Muscle of leg (tissue), 11 donors: Measurements from ENCODE around the gene SELENOI. TPM values are rescaled to one million over a fixed set of nuclear protein-coding genes. Genes with fewer than 3 reads are reported as not detected.

Experiments used
- DNase-seq: peaks from one replicate; pipeline ENCODE4 v3.0.0; 2013
- H3K27ac ChIP-seq: one replicate; pipeline ENCODE4 v1.5.1; 2013; ENCODE audit warnings: mild to moderate bottlenecking, low read length, control low read depth
- H3K27me3 ChIP-seq: one replicate; pipeline ENCODE4 v1.6.1; 2013; ENCODE audit warnings: low read length; ENCODE audit not compliant: control insufficient read depth, insufficient read depth
- H3K36me3 ChIP-seq: one replicate; pipeline ENCODE4 v1.6.1; 2013; ENCODE audit warnings: low read length; ENCODE audit not compliant: control insufficient read depth, insufficient read depth
- H3K4me1 ChIP-seq: one replicate; pipeline ENCODE4 v1.6.1; 2013; ENCODE audit warnings: low read length; ENCODE audit not compliant: control insufficient read depth, insufficient read depth
- H3K4me3 ChIP-seq: one replicate; pipeline ENCODE4 v1.5.1; 2013; ENCODE audit warnings: low read length, control low read depth
- H3K9me3 ChIP-seq: replicated peaks from 2 replicates; pipeline ENCODE4 v1.6.1; 2013; ENCODE audit warnings: low read depth, low read length; ENCODE audit not compliant: control insufficient read depth
- WGBS: methylation state at CpG from one replicate; pipeline ENCODE4 v1.1.5; 2013; ENCODE audit warnings: missing lambda C conversion rate; ENCODE audit not compliant: insufficient coverage; 5-methylcytosine and 5-hydroxymethylcytosine counted together
- polyA plus RNA-seq, 8 donors: library from polyadenylated mRNA; unstranded; fragments of 120-200 nt; gene quantifications; one replicate each; pipeline versions ENCODE4 v1.2.1 to v1.2.3, GENCODE V29; 2013; ENCODE audit warnings: inconsistent platforms in 1 of 8, low replicate concordance in 1 of 8; ENCODE audit not compliant: insufficient read length in 8 of 8, insufficient read depth in 1 of 8
- total RNA-seq: library from RNA; stranded (reverse); fragments of 120-200 nt; gene quantifications from one replicate; pipeline ENCODE4 v1.2.4, GENCODE V29; 2013

The SELENOI gene
- total and polyA plus RNA-seq, 9 donors, result 8.4 to 11.9 (median 9.3) TPM

DNA sequence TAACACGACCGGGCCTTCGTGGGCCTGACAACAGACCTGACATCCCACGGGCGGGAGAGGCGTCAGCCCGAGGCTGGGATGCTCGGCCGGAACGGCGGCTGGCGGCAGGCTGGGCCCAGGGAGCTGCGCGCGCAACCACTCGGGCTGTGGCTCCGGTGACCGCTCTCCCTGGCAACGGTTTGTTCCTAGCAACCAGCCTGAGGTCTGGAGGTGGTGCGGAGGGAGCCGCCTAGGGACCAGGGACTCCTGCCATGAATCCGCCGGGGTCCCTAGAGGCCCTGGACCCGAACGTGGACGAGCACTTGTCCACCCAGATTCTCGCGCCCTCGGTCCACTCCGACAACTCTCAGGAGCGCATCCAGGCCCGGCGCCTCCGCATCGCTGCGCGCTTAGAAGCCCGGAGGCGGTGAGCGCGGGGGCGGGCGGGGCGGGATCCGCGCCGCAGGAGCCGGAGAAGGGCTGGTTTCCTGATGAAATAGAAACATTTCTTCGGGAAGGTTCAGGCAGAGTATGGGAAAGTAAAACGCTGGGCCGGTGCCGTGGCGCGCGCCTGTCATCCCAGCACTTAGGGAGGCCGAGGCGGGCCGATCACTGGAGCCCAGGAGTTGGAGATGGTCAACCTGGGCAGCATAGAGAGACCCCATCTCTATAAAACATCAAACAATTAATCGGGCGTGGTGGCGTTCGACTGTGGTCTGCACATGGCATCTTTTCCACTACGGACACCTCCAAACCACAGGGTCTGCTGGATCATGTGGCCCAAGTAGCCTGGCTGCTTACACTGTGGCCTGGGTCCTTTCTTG, 56.0 kb downstream of the SELENOI start, which contains the start of gene DRC1:
Gene DRC1, plus strand, starts transcription at position 182 of the 803 bp plus-strand sequence. Its CDS starts 70 bp downstream, at position 252.
- 10% methylated on average over 48 of the region's 63 CpGs for WGBS
- peak; percentile 76 for DNase-seq
- H3K4me3 ChIP-seq, result peak within 1 kb of the TSS; percentile 37
- no peaks in the 10 kb centered on the region for H3K9me3 ChIP-seq
- no peaks in the 10 kb centered on the region for H3K36me3 ChIP-seq
- H3K4me1 ChIP-seq, result peaks cover 2% of the 10 kb centered on the region
- H3K27ac ChIP-seq, result no peak within 1 kb of the TSS
- H3K27me3 ChIP-seq, result peaks cover 3% of the 10 kb centered on the region

DNA sequence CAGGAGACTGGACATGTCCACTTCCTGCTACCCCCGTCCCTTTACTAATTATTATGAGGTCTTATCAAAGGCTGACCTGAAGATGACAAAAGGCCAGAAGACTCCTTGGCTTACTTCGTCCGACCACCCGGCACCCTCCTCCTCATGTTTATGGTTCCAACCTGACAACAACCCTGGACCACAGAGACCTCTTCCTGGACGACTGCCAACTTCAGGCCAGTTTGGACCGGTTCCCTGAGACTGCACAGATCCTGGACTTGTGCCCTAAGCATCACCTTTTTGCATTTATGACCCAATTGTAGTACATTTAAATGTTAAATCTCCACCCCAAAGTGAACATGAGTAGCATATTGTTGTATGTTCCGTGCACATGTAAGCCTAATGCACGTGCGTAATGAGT, 61.6 kb downstream of the SELENOI start:
- H3K9me3 ChIP-seq, result no peaks in the 10 kb centered on the region
- H3K27ac ChIP-seq, result no peak overlapping the region
- no peaks in the 10 kb centered on the region for H3K36me3 ChIP-seq
- H3K4me3 ChIP-seq, result no peak overlapping the region
- no peaks in the 10 kb centered on the region for H3K4me1 ChIP-seq
- no peak for DNase-seq
- H3K27me3 ChIP-seq, result no peaks in the 10 kb centered on the region
- WGBS, result 76% methylated on average over 6 of the region's 9 CpGs

DNA sequence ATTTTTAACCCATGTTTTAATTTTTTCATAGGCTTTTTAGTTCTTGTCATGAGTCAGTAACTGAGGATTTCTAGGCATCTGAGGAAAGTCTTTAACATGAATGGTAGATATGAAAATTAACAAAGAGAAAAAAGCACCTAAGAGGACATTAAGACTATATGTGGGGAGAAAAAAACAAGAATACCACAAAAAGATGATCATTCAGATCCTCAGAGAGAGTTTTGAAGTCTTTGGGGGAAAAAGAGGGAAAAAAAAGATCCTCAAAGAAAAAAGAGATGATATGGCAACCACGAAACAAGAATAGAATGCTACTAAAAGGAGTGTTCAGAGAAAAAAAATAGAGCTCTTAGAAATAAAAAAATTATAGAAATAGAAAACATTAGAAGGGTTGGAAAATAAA, 63.8 kb downstream of the SELENOI start:
- Histone ChIP-seq H3K36me3 (no peaks in the 10 kb centered on the region), H3K9me3 (no peaks in the 10 kb centered on the region), H3K27ac (no peak overlapping the region), H3K27me3 (no peaks in the 10 kb centered on the region), H3K4me1 (no peaks in the 10 kb centered on the region), H3K4me3 (no peak overlapping the region)
- no CpG with 5 or more reads among the region's 1 CpG for WGBS
- no peak for DNase-seq

DNA sequence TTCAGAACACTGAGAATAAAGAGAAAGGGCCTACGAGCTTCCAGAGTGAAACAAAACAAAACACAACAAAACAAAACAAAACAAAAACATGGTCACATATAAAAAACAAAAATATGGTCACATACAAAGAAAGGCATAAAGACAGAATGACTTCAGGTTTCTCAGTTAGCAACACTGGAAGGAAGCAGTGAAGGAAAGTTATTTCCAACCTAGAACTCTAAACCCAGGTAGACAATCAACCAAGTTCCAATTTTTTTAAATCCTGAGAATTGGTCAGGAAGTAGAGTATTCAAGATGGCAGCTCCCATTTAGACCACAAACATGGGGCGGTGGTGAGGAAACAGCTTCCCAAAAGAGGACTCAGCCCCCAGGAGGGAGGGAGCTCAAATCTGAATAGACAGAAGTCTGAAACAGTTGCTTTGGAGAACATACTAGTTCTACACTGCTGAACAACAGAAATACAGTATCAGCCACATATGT, 64.9 kb downstream of the SELENOI start:
- Histone ChIP-seq H3K9me3 (no peaks in the 10 kb centered on the region), H3K27me3 (no peaks in the 10 kb centered on the region), H3K27ac (no peak overlapping the region), H3K36me3 (no peaks in the 10 kb centered on the region), H3K4me3 (no peak overlapping the region), H3K4me1 (no peaks in the 10 kb centered on the region)
- no peak for DNase-seq
- WGBS, result no CpG with 5 or more reads among the region's 2 CpGs

DNA sequence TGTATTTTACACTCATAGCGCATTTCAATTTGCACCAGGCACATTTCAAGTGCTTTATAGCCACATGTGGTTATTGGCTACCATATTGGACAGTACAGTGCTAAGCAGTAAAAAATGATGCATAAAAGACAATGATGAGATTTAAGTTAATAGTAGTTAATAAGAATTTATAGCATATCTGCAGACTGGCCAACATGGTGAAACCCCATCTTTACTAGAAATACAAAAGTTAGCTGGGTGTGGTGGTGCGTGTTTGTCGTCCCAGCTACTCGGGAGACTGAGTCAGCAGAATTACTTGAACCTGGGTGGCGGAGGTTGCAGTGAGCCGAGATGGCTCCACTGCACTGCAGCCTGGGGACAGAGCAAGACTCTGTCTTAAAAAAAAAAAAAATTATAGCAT, 65.5 kb downstream of the SELENOI start:
- H3K36me3 ChIP-seq, result no peaks in the 10 kb centered on the region
- H3K4me1 ChIP-seq, result no peaks in the 10 kb centered on the region
- no peak overlapping the region for H3K4me3 ChIP-seq
- no peak overlapping the region for H3K27ac ChIP-seq
- H3K27me3 ChIP-seq, result no peaks in the 10 kb centered on the region
- DNase-seq, result no peak
- no CpG with 5 or more reads among the region's 6 CpGs for WGBS
- H3K9me3 ChIP-seq, result no peaks in the 10 kb centered on the region

DNA sequence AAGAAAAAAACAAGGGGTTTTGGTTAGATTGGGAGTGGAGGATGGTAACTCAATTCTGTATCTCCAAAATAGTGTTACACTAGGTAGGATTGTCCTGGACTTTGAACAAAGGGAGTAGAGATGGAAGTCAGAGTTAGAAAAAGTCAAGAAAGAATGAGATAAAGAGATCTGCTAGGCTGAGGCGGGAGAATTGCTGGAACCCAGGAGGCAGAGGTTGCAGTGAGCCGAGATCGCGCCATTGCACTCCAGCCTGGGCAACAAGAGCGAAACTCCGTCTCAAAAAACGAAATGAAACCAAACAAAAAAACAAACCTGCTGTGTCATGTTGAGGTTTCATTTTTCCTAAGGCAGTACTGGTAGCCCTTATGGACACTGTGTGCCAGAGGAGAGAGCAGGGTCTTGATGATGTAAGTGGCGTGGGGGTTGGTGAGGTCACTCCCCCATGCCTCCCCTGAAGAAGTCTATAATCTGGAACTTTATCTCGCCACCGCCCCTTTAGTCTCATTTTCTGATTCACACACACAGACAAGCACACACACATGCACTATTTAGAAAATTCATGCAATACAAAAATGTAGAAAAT, 66.2 kb downstream of the SELENOI start:
- no peaks in the 10 kb centered on the region for H3K36me3 ChIP-seq
- DNase-seq, result peak; percentile 14
- no CpG with 5 or more reads among the region's 10 CpGs for WGBS
- H3K9me3 ChIP-seq, result no peaks in the 10 kb centered on the region
- H3K4me3 ChIP-seq, result no peak overlapping the region
- H3K27ac ChIP-seq, result no peak overlapping the region
- no peaks in the 10 kb centered on the region for H3K27me3 ChIP-seq
- H3K4me1 ChIP-seq, result no peaks in the 10 kb centered on the region

DNA sequence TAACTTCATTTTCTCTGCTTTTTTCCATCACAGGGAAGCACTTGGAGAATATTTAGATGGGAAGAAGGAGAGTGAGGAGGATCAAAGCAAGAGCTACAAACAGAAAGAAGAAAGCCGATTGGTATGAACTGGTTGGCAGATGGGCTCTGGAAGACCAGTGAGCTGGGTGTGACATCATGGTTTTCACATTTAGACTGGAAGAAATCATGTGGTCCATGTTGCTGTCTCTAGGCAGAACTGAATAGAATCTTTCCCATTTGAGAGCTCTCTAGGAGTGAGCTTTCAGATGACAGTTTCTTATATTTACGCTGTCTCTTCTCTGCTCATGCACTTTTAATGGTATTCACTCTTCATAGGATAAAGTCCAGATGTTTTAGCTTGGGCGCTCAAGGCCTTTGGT, 68.4 kb downstream of the SELENOI start:
- Histone ChIP-seq H3K36me3 (no peaks in the 10 kb centered on the region), H3K4me1 (no peaks in the 10 kb centered on the region), H3K27ac (no peak overlapping the region), H3K27me3 (no peaks in the 10 kb centered on the region), H3K9me3 (no peaks in the 10 kb centered on the region), H3K4me3 (no peak overlapping the region)
- WGBS, result 87% methylated on average over 3 of the region's 3 CpGs
- DNase-seq, result no peak

DNA sequence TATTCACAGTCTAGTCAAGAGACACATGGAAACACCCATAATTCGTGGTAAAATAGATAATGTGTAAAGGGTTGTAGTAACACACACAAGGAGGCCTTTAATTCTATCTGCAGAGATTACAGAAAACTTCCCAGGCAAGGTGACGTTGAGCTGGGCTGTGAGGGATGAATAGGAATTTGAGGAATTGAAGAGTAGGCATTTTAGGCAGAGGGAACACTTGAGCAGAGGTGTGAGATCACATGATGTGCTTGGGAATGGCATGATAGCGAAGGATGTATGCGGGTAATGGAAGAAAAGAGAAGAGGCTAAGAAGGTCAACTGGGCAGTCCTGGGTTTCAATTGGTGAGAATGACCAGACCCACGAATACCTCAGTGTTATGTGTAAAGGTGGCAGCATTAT, 76.0 kb downstream of the SELENOI start:
- H3K4me3 ChIP-seq, result no peak overlapping the region
- H3K27me3 ChIP-seq, result no peaks in the 10 kb centered on the region
- 83% methylated on average over 3 of the region's 5 CpGs for WGBS
- no peak overlapping the region for H3K27ac ChIP-seq
- no peak for DNase-seq
- H3K4me1 ChIP-seq, result peaks cover 4% of the 10 kb centered on the region
- no peaks in the 10 kb centered on the region for H3K9me3 ChIP-seq
- H3K36me3 ChIP-seq, result no peaks in the 10 kb centered on the region

DNA sequence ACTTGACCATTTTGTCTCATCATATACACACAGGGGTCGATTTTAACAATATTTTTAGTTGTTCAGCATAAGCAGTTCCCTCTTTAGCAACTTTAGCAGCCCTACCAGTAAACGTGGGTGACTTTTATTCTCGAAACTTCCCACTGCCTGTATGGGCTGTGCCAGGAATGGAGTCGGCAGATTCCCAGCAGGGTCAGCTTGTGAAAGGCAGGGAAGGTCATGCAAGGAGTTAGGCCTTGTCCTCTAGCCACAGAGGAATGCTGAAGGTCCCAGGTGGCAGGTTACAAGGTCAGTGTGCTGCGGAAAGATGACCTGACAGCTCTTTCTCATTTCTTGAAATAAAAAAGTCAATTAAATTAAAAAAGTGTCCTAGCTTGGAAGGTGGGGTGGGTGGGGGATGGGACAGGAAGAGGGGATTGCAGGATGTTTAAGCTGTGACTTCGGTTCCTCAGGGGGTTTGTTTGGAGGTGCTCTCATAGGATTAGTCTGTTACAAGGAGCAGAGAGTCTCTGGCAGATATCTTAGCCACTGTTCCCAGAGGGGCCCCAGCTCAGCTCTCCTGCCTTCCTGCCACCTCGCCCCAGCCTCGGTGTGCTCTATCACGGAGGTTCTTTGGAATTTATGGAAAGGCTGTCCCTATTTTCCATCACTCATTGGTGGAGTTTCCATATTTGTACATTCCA, 77.1 kb downstream of the SELENOI start:
- Histone ChIP-seq H3K4me3 (no peak overlapping the region), H3K4me1 (peaks cover 4% of the 10 kb centered on the region), H3K27me3 (no peaks in the 10 kb centered on the region), H3K9me3 (no peaks in the 10 kb centered on the region), H3K36me3 (no peaks in the 10 kb centered on the region), H3K27ac (no peak overlapping the region)
- peak; percentile 23 for DNase-seq
- 0% methylated on average over 2 of the region's 9 CpGs for whole genome bisulfite sequencing

DNA sequence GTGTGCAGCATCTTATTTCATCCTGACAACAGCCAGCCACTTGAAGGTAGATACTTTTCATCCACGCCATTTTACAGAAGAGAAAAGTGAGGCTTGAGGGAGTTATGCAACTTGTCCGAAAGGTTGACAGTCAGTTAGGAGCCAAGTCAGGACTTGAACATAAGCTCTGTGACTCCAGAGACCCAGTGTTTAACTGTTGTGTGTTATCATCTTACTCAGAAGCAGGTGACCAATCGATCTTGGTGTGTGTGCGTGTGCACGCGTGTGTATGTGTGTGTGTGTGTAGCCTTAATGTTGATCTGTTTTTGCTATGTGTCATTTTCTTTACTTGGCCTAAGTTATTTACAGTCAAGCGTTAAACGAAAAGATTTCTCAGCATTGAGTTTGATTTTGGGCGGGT, 77.8 kb downstream of the SELENOI start:
- Histone ChIP-seq H3K27ac (no peak overlapping the region), H3K9me3 (no peaks in the 10 kb centered on the region), H3K36me3 (no peaks in the 10 kb centered on the region), H3K4me3 (no peak overlapping the region), H3K27me3 (no peaks in the 10 kb centered on the region), H3K4me1 (peaks cover 4% of the 10 kb centered on the region)
- WGBS, result 91% methylated on average over 8 of the region's 9 CpGs
- no peak for DNase-seq
